HG03095 (cell line): Measurements from ENCODE around the gene KIAA1958.

Experiments used
- ATAC-seq: cut with Tn5 transposase; IDR thresholded peaks from one replicate; pipeline ENCODE4 v1.9.1; 2021; ENCODE audit warnings: moderate library complexity; ENCODE audit not compliant: unreplicated experiment

KIAA1958 gene

DNA sequence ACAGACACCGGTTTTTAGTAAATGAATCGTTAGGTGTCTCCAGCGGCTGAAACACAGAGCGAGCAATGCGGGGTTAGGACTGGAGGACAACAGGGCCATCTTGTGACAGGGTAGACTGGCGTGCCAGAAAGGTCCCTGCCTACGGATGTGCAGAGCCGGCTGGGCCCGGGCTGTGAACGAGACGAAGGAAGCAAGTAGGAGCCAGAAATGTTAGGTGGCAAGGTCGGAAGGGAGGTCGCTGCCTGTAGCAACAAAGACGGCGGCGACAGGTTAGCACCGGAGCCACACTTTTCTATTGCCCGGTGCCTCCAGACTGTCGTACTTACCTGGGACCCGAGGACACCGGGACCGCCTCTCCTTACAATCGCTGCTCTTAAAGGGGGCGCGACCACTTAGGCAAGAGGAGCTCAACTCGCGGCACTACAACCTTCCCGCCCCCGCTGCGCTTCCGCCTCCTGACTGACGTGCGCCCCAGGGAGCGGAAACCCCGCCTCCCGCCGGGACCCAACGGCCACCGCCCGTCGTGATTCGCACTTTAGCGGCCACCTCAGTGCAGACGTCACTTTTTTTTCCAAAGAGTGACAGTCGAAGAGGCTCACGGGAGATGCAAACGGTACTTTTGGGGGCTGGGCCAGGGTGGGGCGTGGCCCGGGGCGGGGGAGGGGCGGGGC lies 231.2 kb downstream of the KIAA1958 start, which contains the start of gene INIP:
Gene INIP (minus strand): TSS at position 457 of the 671 bp plus-strand sequence. CDS start 1,632 bp downstream, outside the sequence.
- ATAC-seq = peak; percentile 94
